GM10847 (cell line): ENCODE data around the gene MED28.

Source experiments
- POLR2A ChIP-seq: IDR thresholded peaks from 2 replicates; pipeline ENCODE4 v1.6.1; 2011; ENCODE audit not compliant: insufficient read length; ENCODE audit errors: extremely low read depth

Gene MED28

GRCh38 chr4:17595471-17596005 lies 18.9 kb upstream of the MED28 start:
- no peak for TF ChIP-seq POLR2A

- no peak for TF ChIP-seq POLR2A
Observed at GRCh38 chr4:17597517-17597916, 16.9 kb upstream of the MED28 start.

- TF ChIP-seq POLR2A = no peak
Observed at GRCh38 chr4:17599826-17600225, 14.6 kb upstream of the MED28 start.

- no peak for TF ChIP-seq POLR2A
Observed at GRCh38 chr4:17605236-17605635, 9.2 kb upstream of the MED28 start.

GRCh38 chr4:17613761-17614415 lies 553 bp upstream of the MED28 start:
- no peak for TF ChIP-seq POLR2A

- TF ChIP-seq POLR2A = no peak
Observed at GRCh38 chr4:17616283-17616682, 1.8 kb downstream of the MED28 start.

- TF ChIP-seq POLR2A = no peak
Observed at GRCh38 chr4:17618926-17619325, 4.5 kb downstream of the MED28 start.

GRCh38 chr4:17619416-17620105 lies 5.1 kb downstream of the MED28 start:
- TF ChIP-seq POLR2A = no peak

GRCh38 chr4:17623451-17624001 lies 9.1 kb downstream of the MED28 start:
- TF ChIP-seq POLR2A = no peak

- no peak for TF ChIP-seq POLR2A
Observed at GRCh38 chr4:17624821-17625220, 10.4 kb downstream of the MED28 start.

GRCh38 chr4:17630228-17630627 lies 15.8 kb downstream of the MED28 start:
- TF ChIP-seq POLR2A = no peak

GRCh38 chr4:17633600-17633999 lies 19.2 kb downstream of the MED28 start:
- no peak for TF ChIP-seq POLR2A

GRCh38 chr4:17635056-17635455 lies 20.6 kb downstream of the MED28 start:
- TF ChIP-seq POLR2A = no peak

GRCh38 chr4:17636341-17636695 lies 21.9 kb downstream of the MED28 start:
- TF ChIP-seq POLR2A = no peak

GRCh38 chr4:17636696-17637622 lies 22.5 kb downstream of the MED28 start:
- TF ChIP-seq POLR2A = no peak
